Adrenal gland (tissue), 5 donors: ENCODE data around the gene PCLO.
"Not testable (repeated sequence)": the region's sequence is repeated elsewhere in the genome, so short reads cannot be mapped to it uniquely, and the experiment has no call there.

Source experiments
- POLR2A ChIP-seq, 2 donors: fragments of 450-650 bp; IDR thresholded peaks; one replicate each; pipeline ENCODE4 v1.6.1; 2017; ENCODE audit warnings: antibody characterized with exemption in 2 of 2, mild to moderate bottlenecking in 2 of 2, moderate library complexity in 1 of 2
- TF ChIP-seq, protein P1 (sequence below), 6 experiments: fragments of 450-650 bp in 4 of 6; fragments of 200-600 bp in 2 of 6; sonication (generic) in 1 of 6; IDR thresholded peaks; 1 replicate in 5 of 6; 2 replicates in 1 of 6; pipeline versions ENCODE4 v1.5.1 to v1.8.0; 2016 to 2021; ENCODE audit warnings: antibody characterized with exemption in 6 of 6, mild to moderate bottlenecking in 2 of 6, moderate library complexity in 1 of 6
- donor health status: DM: no; HTN: no; CAD: no.

DNA sequence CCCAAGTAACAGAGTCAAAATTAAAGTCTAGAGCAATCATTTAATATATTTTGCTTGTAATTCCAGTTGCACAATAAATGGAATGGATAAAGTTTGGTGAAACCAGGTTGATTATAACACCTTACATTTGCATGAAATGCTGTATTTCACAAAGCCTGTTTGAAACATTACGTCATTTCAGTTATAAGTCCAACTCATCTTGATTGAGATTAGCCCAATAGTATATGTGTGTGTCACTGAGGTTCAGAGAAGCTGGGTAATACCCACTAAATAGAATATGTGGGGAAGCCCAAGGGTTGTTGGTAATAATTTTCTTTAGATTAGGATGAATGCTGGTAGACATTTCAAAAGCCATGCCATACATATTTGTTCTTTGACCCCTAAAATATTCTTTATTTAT lies 456.3 kb downstream of the PCLO start:
- TF ChIP-seq, protein P1, sequence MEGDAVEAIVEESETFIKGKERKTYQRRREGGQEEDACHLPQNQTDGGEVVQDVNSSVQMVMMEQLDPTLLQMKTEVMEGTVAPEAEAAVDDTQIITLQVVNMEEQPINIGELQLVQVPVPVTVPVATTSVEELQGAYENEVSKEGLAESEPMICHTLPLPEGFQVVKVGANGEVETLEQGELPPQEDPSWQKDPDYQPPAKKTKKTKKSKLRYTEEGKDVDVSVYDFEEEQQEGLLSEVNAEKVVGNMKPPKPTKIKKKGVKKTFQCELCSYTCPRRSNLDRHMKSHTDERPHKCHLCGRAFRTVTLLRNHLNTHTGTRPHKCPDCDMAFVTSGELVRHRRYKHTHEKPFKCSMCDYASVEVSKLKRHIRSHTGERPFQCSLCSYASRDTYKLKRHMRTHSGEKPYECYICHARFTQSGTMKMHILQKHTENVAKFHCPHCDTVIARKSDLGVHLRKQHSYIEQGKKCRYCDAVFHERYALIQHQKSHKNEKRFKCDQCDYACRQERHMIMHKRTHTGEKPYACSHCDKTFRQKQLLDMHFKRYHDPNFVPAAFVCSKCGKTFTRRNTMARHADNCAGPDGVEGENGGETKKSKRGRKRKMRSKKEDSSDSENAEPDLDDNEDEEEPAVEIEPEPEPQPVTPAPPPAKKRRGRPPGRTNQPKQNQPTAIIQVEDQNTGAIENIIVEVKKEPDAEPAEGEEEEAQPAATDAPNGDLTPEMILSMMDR (IDR thresholded peaks at IDR 0.05), result not testable (repeated sequence)
- TF ChIP-seq POLR2A (IDR thresholded peaks at IDR 0.05), result not testable (repeated sequence)
